Vagina (tissue), 2 donors: ENCODE results near the gene RASL11B. TPM values are rescaled to one million over a fixed set of nuclear protein-coding genes. Genes with fewer than 3 reads are reported as not detected.
A peak's percentile ranks its signal among the peaks of the same experiment; 100 is the strongest.

Experiments
- DNase-seq, 2 donors: peaks; one replicate each; pipeline ENCODE4 v3.0.0-alpha.2; 2017; ENCODE audit errors: extremely low spot score in 2 of 2
- H3K27ac ChIP-seq: fragments of 200-600 bp; sonication (generic); one replicate; pipeline ENCODE4 v1.5.1; 2019
- H3K27me3 ChIP-seq: fragments of 200-600 bp; sonication (generic); one replicate; pipeline ENCODE4 v1.5.1; 2019
- H3K36me3 ChIP-seq, 2 donors: fragments of 200-600 bp; sonication (generic); one replicate each; pipeline ENCODE4 v1.5.1; 2017 to 2019
- H3K4me1 ChIP-seq: fragments of 200-600 bp; sonication (generic); one replicate; pipeline ENCODE4 v1.5.1; 2019
- H3K4me3 ChIP-seq, 2 donors: fragments of 200-600 bp; sonication (generic); 1 replicate in 1 of 2; 2 replicates in 1 of 2; pipeline ENCODE4 v1.5.1; 2016 to 2019
- H3K9me3 ChIP-seq: fragments of 200-600 bp; sonication (generic); one replicate; pipeline ENCODE4 v1.5.1; 2019
- CTCF ChIP-seq, 3 experiments: fragments of 450-650 bp in 2 of 3; fragments of 200-600 bp in 1 of 3; sonication (generic) in 1 of 3; IDR thresholded peaks; one replicate each; pipeline ENCODE4 v1.5.1; 2017 to 2019; ENCODE audit warnings: antibody characterized with exemption in 3 of 3, mild to moderate bottlenecking in 2 of 3, moderate library complexity in 2 of 3
- POLR2A ChIP-seq, 2 donors: fragments of 450-650 bp; IDR thresholded peaks; one replicate each; pipeline ENCODE4 v1.6.1; 2017; ENCODE audit warnings: antibody characterized with exemption in 2 of 2, mild to moderate bottlenecking in 2 of 2, moderate library complexity in 2 of 2
- POLR2AphosphoS5 ChIP-seq, 2 donors: sonication (generic); formaldehyde crosslinking; IDR thresholded peaks; one replicate each; pipeline ENCODE4 v1.9.0; 2017; ENCODE audit warnings: antibody characterized with exemption in 2 of 2, mild to moderate bottlenecking in 2 of 2, low read depth in 1 of 2; ENCODE audit not compliant: insufficient read depth in 1 of 2
- intact Hi-C: fragments of 100-400 bp; cut with DNase I; formaldehyde crosslinking; loops from one replicate; pipeline ENCODE4 v1.15.1; 2023
- total RNA-seq: library from RNA; depleted of rRNA; stranded (reverse); fragments of >200 nt; gene quantifications from one replicate; pipeline ENCODE4 v1.2.3, GENCODE V29; 2016

RASL11B gene, protein sequence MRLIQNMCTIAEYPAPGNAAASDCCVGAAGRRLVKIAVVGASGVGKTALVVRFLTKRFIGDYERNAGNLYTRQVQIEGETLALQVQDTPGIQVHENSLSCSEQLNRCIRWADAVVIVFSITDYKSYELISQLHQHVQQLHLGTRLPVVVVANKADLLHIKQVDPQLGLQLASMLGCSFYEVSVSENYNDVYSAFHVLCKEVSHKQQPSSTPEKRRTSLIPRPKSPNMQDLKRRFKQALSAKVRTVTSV
- 9.3 TPM for total RNA-seq

GRCh38 chr4:52861879-52862616 lies at the start of gene RASL11B:
Gene RASL11B, plus strand, starts transcription at chr4:52862317. Its CDS starts 191 bp downstream, at chr4:52862508.
- Histone ChIP-seq H3K4me3 (peak within 1 kb of the TSS; percentile 45 to 51), H3K9me3 (peaks cover 4% of the 10 kb centered on the region), H3K36me3 (no peaks in the 10 kb centered on the region), H3K27ac (peak within 1 kb of the TSS; percentile 45), H3K27me3 (no peaks in the 10 kb centered on the region), H3K4me1 (peaks cover 35% of the 10 kb centered on the region)
- TF ChIP-seq CTCF (IDR thresholded peaks at IDR 0.05) (peak in 2 of 3 experiments; percentile 12 to 49), POLR2A (IDR thresholded peaks at IDR 0.05) (peak in 1 of 2 donors; percentile 62), POLR2AphosphoS5 (IDR thresholded peaks at IDR 0.05; ENCODE audit: insufficient read depth in 1 of 2, low read depth in 1 of 2) (peak in 1 of 2 donors; percentile 80)
- intact Hi-C loops = no loop called here
- no peak for DNase-seq

- intact Hi-C loops = no loop called here
- Histone ChIP-seq H3K27ac (no peak overlapping the region), H3K4me1 (no peaks in the 10 kb centered on the region), H3K4me3 (no peak overlapping the region), H3K9me3 (no peaks in the 10 kb centered on the region), H3K36me3 (no peaks in the 10 kb centered on the region), H3K27me3 (no peaks in the 10 kb centered on the region)
- peak in 1 of 2 donors; percentile 79 for DNase-seq
- TF ChIP-seq POLR2AphosphoS5 (IDR thresholded peaks at IDR 0.05; ENCODE audit: insufficient read depth in 1 of 2, low read depth in 1 of 2) (no peak), POLR2A (IDR thresholded peaks at IDR 0.05) (no peak), CTCF (IDR thresholded peaks at IDR 0.05) (no peak)
Measured at GRCh38 chr4:52813546-52813945, 48.6 kb upstream of the RASL11B start.

DNA sequence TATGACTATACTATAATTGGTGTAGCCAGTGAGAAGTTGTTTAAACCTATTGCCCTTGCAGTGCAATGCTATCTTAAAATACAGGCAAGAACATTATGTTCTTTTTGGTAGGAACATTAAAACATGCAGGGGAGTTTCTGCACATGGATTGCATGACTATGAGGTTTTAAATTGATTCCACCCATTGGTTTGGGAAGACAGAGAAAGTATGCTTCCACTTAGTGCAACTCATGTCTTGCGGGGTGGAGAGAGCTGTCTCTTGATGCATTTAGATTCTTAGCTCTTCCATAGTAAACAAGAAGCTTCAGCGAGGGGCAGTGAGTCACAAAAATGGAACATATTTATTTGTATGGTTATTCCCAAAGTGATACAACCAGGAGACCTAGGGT lies 39.5 kb upstream of the RASL11B start:
- no peaks in the 10 kb centered on the region for H3K27me3 ChIP-seq
- peaks cover 29% of the 10 kb centered on the region for H3K4me1 ChIP-seq
- no peak for DNase-seq
- H3K9me3 ChIP-seq = no peaks in the 10 kb centered on the region
- intact Hi-C loops = no loop called here
- TF ChIP-seq POLR2AphosphoS5 (IDR thresholded peaks at IDR 0.05; ENCODE audit: insufficient read depth in 1 of 2, low read depth in 1 of 2) (no peak), CTCF (IDR thresholded peaks at IDR 0.05) (no peak), POLR2A (IDR thresholded peaks at IDR 0.05) (no peak)
- peak overlapping the region; percentile 64 for H3K27ac ChIP-seq
- H3K36me3 ChIP-seq = no peaks in the 10 kb centered on the region
- no peak overlapping the region for H3K4me3 ChIP-seq

DNA sequence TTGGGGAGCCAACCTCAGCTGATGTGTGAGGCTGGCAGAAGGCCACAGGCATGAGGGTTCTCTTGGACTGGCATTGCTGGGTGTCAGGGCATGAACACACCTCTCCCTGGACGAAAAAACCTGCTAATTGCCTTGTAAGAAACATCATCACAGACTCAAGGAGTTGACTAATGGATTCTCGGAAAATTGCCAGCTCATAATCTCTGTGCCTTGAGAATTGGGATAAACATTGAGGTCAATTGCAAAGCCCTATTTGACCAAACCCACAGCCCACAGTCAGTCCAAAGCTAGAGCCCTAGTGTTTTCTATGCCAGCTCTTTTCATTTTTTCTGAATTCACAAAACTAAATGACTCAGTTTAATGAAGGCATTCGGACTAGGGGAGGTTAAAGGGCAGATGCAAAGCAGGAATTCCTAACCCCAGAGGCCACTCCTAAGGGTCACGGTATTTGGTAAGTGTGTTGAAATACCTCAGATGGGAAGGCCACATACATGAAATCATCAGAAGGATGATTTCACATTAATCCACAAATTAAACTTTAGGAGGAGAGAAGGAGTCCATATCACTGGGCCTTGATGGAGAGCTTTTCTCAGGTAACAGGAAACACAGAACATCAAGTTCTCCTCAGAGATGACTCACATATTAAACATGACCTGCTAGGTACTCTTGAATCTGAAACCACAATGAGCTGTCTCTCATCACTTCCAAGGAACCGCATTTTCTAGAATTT lies 39.0 kb upstream of the RASL11B start:
- no peaks in the 10 kb centered on the region for H3K27me3 ChIP-seq
- no peak for TF ChIP-seq CTCF (IDR thresholded peaks at IDR 0.05)
- no peak for TF ChIP-seq POLR2A (IDR thresholded peaks at IDR 0.05)
- peak; percentile 24 to 44 for TF ChIP-seq POLR2AphosphoS5 (IDR thresholded peaks at IDR 0.05; ENCODE audit: insufficient read depth in 1 of 2, low read depth in 1 of 2)
- peaks cover 29% of the 10 kb centered on the region for H3K4me1 ChIP-seq
- H3K4me3 ChIP-seq = no peak overlapping the region
- peak overlapping the region; percentile 64 for H3K27ac ChIP-seq
- no peaks in the 10 kb centered on the region for H3K36me3 ChIP-seq
- peak in 1 of 2 donors; percentile 83 for DNase-seq
- no peaks in the 10 kb centered on the region for H3K9me3 ChIP-seq
- intact Hi-C loops = no loop called here
